ENCODE results near the gene ZNF609.
A peak's percentile ranks its signal among the peaks of the same experiment; 100 is the strongest.
"Not testable (repeated sequence)": the region's sequence is repeated elsewhere in the genome, so short reads cannot be mapped to it uniquely, and the experiment has no call there.

Gene ZNF609

GRCh38 chr15:64455961-64456371 lies 4.4 kb upstream of the ZNF609 start:
- DNase-seq (ENCODE audit: low read depth): no peak

- DNase-seq (ENCODE audit: low read depth): no peak
Observed at GRCh38 chr15:64456634-64457108, 3.7 kb upstream of the ZNF609 start.

- no peak for DNase-seq (ENCODE audit: low read depth)
Observed at GRCh38 chr15:64459066-64459781, 1.2 kb upstream of the ZNF609 start.

- DNase-seq (ENCODE audit: low read depth): peak; percentile 30
Observed at GRCh38 chr15:64460724-64461720, 644 bp downstream of the ZNF609 start.

- no peak for DNase-seq (ENCODE audit: low read depth)
Observed at GRCh38 chr15:64461721-64462162, 1.4 kb downstream of the ZNF609 start.

GRCh38 chr15:64462492-64462891 lies 2.1 kb downstream of the ZNF609 start:
- no peak for DNase-seq (ENCODE audit: low read depth)

GRCh38 chr15:64464276-64465005 lies 4.1 kb downstream of the ZNF609 start:
- no peak for DNase-seq (ENCODE audit: low read depth)

- no peak for DNase-seq (ENCODE audit: low read depth)
Observed at GRCh38 chr15:64466408-64467141, 6.2 kb downstream of the ZNF609 start.

GRCh38 chr15:64472161-64472560 lies 11.8 kb downstream of the ZNF609 start:
- no peak for DNase-seq (ENCODE audit: low read depth)

GRCh38 chr15:64474846-64475245 lies 14.5 kb downstream of the ZNF609 start:
- DNase-seq (ENCODE audit: low read depth): no peak

GRCh38 chr15:64476550-64476949 lies 16.2 kb downstream of the ZNF609 start:
- no peak for DNase-seq (ENCODE audit: low read depth)

GRCh38 chr15:64478863-64479262 lies 18.5 kb downstream of the ZNF609 start:
- no peak for DNase-seq (ENCODE audit: low read depth)

GRCh38 chr15:64480891-64481290 lies 20.5 kb downstream of the ZNF609 start:
- DNase-seq (ENCODE audit: low read depth): no peak

GRCh38 chr15:64483749-64484148 lies 23.4 kb downstream of the ZNF609 start:
- DNase-seq (ENCODE audit: low read depth): no peak

- DNase-seq (ENCODE audit: low read depth): no peak
Observed at GRCh38 chr15:64485796-64486195, 25.4 kb downstream of the ZNF609 start.

- no peak for DNase-seq (ENCODE audit: low read depth)
Observed at GRCh38 chr15:64490598-64491259, 30.4 kb downstream of the ZNF609 start.

- no peak for DNase-seq (ENCODE audit: low read depth)
Observed at GRCh38 chr15:64493641-64494040, 33.3 kb downstream of the ZNF609 start.

GRCh38 chr15:64495968-64496367 lies 35.6 kb downstream of the ZNF609 start:
- DNase-seq (ENCODE audit: low read depth): not testable (repeated sequence)

- DNase-seq (ENCODE audit: low read depth): no peak
Observed at GRCh38 chr15:64500695-64501395, 40.5 kb downstream of the ZNF609 start.

- no peak for DNase-seq (ENCODE audit: low read depth)
Observed at GRCh38 chr15:64501396-64501715, 41.0 kb downstream of the ZNF609 start.
